Cardiac muscle cell (in vitro differentiated cells and primary cell): ENCODE data around the gene PRKCB. TPM values are rescaled to one million over a fixed set of nuclear protein-coding genes. Genes with fewer than 3 reads are reported as not detected.

ENCODE experiments used
- DNase-seq, 2 donors: peaks; one replicate each; pipeline versions ENCODE4 v3.0.0 to v3.0.0-alpha.2; 2010 to 2017; ENCODE audit warnings: low read depth in 1 of 2, low spot score in 1 of 2
- H3K27ac ChIP-seq: fragments of 200-600 bp; sonication (generic); 2 replicates; pipeline ENCODE4 v1.5.1; 2016
- H3K27me3 ChIP-seq: fragments of 200-600 bp; sonication (generic); 2 replicates; pipeline ENCODE4 v1.6.0; 2016; ENCODE audit warnings: control low read depth
- H3K36me3 ChIP-seq: fragments of 200-600 bp; sonication (generic); 2 replicates; pipeline ENCODE4 v1.5.1; 2016; ENCODE audit warnings: control low read depth
- H3K4me1 ChIP-seq: fragments of 200-600 bp; sonication (generic); 2 replicates; pipeline ENCODE4 v1.8.1; 2017; ENCODE audit warnings: low read depth, mild to moderate bottlenecking, mixed run types
- H3K4me3 ChIP-seq: fragments of 200-600 bp; sonication (generic); 2 replicates; pipeline ENCODE4 v1.5.1; 2016; ENCODE audit warnings: mild to moderate bottlenecking
- H3K9me3 ChIP-seq: fragments of 200-600 bp; sonication (generic); 2 replicates; pipeline ENCODE4 v1.5.1; 2017; ENCODE audit warnings: low read depth, mild to moderate bottlenecking, control low read depth
- polyA plus RNA-seq: library from polyadenylated mRNA; unstranded; fragments of >200 nt; fragmentation: Nextera tagmentation; extraction: Ambion mirVana; gene quantifications from 2 replicates; pipeline ENCODE4 v1.2.1, GENCODE V29; 2016
- total RNA-seq: library from RNA; depleted of rRNA; stranded (reverse); fragments of >200 nt; gene quantifications from 2 replicates; pipeline ENCODE4 v1.2.3, GENCODE V29; 2016
- TF ChIP-seq, protein P1 (sequence below): IDR thresholded peaks from 2 replicates; pipeline ENCODE4 v1.5.1; 2012; ENCODE audit warnings: low read depth, mild to moderate bottlenecking, low read length

Gene PRKCB
- total and polyA plus RNA-seq, 2 experiments from 2014 or later, result 0.66 to 1.5 TPM

DNA sequence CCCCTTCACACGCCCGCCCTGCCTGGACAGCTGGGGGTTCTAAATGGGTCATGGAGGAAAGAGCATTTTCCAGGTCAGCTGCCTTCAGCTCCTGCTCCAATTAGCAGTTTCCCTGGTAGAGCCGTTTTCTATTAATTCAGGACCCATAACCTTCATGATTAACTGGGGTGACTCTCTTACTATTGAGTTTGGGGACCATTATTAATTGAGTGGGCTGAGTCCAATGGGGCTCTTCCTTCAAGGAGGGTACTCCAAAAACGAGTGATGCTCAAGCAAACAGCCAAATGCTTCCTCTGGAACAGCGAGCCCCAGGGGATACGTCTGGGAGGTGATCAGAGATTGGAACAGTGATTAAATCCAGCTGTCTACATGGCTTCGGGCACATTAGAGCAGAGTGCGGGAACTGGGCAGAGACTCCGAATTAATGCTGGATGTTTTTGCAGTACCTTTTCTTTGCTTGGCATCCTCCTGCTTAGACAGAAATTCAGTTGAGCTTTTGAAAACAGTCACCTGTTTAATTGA, 352.3 kb downstream of the PRKCB start:
- Histone ChIP-seq H3K9me3 (no peaks in the 10 kb centered on the region), H3K36me3 (no peaks in the 10 kb centered on the region), H3K4me1 (no peaks in the 10 kb centered on the region), H3K4me3 (no peak overlapping the region), H3K27me3 (no peaks in the 10 kb centered on the region), H3K27ac (no peak overlapping the region)
- no peak for DNase-seq
- TF ChIP-seq, protein P1, sequence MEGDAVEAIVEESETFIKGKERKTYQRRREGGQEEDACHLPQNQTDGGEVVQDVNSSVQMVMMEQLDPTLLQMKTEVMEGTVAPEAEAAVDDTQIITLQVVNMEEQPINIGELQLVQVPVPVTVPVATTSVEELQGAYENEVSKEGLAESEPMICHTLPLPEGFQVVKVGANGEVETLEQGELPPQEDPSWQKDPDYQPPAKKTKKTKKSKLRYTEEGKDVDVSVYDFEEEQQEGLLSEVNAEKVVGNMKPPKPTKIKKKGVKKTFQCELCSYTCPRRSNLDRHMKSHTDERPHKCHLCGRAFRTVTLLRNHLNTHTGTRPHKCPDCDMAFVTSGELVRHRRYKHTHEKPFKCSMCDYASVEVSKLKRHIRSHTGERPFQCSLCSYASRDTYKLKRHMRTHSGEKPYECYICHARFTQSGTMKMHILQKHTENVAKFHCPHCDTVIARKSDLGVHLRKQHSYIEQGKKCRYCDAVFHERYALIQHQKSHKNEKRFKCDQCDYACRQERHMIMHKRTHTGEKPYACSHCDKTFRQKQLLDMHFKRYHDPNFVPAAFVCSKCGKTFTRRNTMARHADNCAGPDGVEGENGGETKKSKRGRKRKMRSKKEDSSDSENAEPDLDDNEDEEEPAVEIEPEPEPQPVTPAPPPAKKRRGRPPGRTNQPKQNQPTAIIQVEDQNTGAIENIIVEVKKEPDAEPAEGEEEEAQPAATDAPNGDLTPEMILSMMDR, result no peak

GRCh38 chr16:24188751-24189318, 353.1 kb downstream of the PRKCB start:
- no peak overlapping the region for H3K27ac ChIP-seq
- H3K9me3 ChIP-seq, result no peaks in the 10 kb centered on the region
- no peaks in the 10 kb centered on the region for H3K4me1 ChIP-seq
- H3K36me3 ChIP-seq, result no peaks in the 10 kb centered on the region
- TF ChIP-seq, protein P1, result no peak
- DNase-seq, result peak in 1 of 2 donors; percentile 3
- H3K4me3 ChIP-seq, result no peak overlapping the region
- H3K27me3 ChIP-seq, result no peaks in the 10 kb centered on the region

GRCh38 chr16:24189941-24190340, 354.2 kb downstream of the PRKCB start:
- no peaks in the 10 kb centered on the region for H3K36me3 ChIP-seq
- no peak overlapping the region for H3K4me3 ChIP-seq
- TF ChIP-seq, protein P1, result no peak
- H3K4me1 ChIP-seq, result no peaks in the 10 kb centered on the region
- H3K27ac ChIP-seq, result no peak overlapping the region
- H3K9me3 ChIP-seq, result no peaks in the 10 kb centered on the region
- H3K27me3 ChIP-seq, result no peaks in the 10 kb centered on the region
- no peak for DNase-seq

DNA sequence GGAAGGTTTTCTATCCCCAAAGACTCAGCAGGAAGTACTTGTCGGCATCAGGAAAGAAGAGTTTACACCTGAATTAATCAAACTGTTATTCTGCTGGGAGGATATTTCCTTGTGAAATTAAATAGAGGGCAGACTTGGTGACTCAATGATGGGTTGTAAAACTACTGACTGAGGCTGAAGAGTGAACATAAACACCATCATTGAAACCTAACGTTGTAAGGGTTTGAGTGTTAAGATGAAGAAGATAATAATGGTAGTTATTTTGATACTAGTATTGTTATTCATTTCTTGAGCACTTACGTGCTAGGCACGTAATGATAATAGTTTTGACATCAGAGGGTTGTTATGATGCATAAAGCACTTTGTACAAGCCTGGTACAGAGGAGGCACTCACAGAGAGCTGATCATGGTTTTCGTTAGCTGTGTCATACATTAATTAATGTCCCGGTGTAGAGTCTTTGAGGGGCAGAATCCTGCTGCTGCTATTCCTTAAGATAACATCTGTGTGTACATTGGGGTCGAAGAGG, 356.2 kb downstream of the PRKCB start:
- TF ChIP-seq, protein P1, result no peak
- DNase-seq, result no peak

DNA sequence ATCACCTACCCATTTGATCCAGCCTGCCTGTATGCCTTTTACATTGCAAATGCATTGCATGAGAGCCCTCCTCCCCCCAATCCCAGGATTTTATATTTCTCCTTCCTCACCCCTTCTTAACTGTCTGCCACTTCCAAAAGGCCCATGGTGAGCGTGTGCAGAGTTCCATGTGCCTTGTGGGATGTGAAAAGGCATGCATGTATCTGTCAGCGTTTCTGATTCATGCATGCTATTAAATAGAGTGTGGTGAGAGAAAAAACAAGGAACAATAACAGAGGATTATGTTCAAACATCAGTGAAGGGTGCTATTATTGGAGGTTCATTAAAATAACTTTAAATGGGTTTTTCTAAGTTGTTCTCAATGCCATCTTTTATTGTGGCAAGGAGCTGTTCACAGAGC, 359.4 kb downstream of the PRKCB start:
- H3K4me3 ChIP-seq, result no peak overlapping the region
- peaks cover 27% of the 10 kb centered on the region for H3K27me3 ChIP-seq
- H3K4me1 ChIP-seq, result peaks cover 6% of the 10 kb centered on the region
- TF ChIP-seq, protein P1, result no peak
- no peak for DNase-seq
- no peaks in the 10 kb centered on the region for H3K9me3 ChIP-seq
- no peaks in the 10 kb centered on the region for H3K36me3 ChIP-seq
- no peak overlapping the region for H3K27ac ChIP-seq

More for the DNA sequence above, 356.2 kb downstream of the PRKCB start:
- Histone ChIP-seq H3K27ac (no peak overlapping the region), H3K4me1 (no peaks in the 10 kb centered on the region), H3K4me3 (no peak overlapping the region), H3K36me3 (no peaks in the 10 kb centered on the region), H3K27me3 (peaks cover 18% of the 10 kb centered on the region), H3K9me3 (no peaks in the 10 kb centered on the region)
